GM23338 (cell line): ENCODE data around the gene CXADR. TPM values are rescaled to one million over a fixed set of nuclear protein-coding genes. Genes with fewer than 3 reads are reported as not detected.
A peak's percentile ranks its signal among the peaks of the same experiment; 100 is the strongest.

ENCODE experiments used
- ATAC-seq: fragments of 200-7000 bp; cut with Tn5 transposase; 3 replicates; pipeline ENCODE4 v1.9.1; 2020
- DNase-seq: peaks from one replicate; pipeline ENCODE4 v3.0.0-alpha.2; 2015; ENCODE audit warnings: low spot score
- H2AFZ ChIP-seq: fragments of 200-600 bp; sonication (generic); 2 replicates; pipeline ENCODE4 v1.8.0; 2016; ENCODE audit warnings: antibody characterized with exemption, mild to moderate bottlenecking, moderate library complexity
- H3F3A ChIP-seq: fragments of 200-600 bp; sonication (generic); replicated peaks from 2 replicates; pipeline ENCODE4 v1.8.0; 2017; ENCODE audit warnings: antibody characterized with exemption, mixed run types, low read depth
- H3K27ac ChIP-seq: fragments of 200-600 bp; sonication (generic); 2 replicates; pipeline ENCODE4 v1.6.1; 2016; ENCODE audit warnings: low read depth
- H3K27me3 ChIP-seq: fragments of 200-600 bp; sonication (generic); 2 replicates; pipeline ENCODE4 v1.8.0; 2016; ENCODE audit warnings: mild to moderate bottlenecking, mixed run types, moderate library complexity; ENCODE audit not compliant: insufficient read depth
- H3K36me3 ChIP-seq: fragments of 200-600 bp; sonication (generic); 2 replicates; pipeline ENCODE4 v1.8.0; 2016; ENCODE audit warnings: mild to moderate bottlenecking; ENCODE audit not compliant: insufficient read depth
- H3K4me1 ChIP-seq: fragments of 200-600 bp; sonication (generic); 2 replicates; pipeline ENCODE4 v1.8.0; 2016; ENCODE audit warnings: mild to moderate bottlenecking, moderate library complexity; ENCODE audit not compliant: insufficient read depth
- H3K4me2 ChIP-seq: fragments of 200-600 bp; sonication (generic); 2 replicates; pipeline ENCODE4 v1.7.1; 2017; ENCODE audit warnings: mixed run types
- H3K4me3 ChIP-seq: fragments of 200-600 bp; sonication (generic); 2 replicates; pipeline ENCODE4 v1.6.1; 2016; ENCODE audit warnings: mixed run types
- H3K79me2 ChIP-seq: fragments of 200-600 bp; sonication (generic); replicated peaks from 2 replicates; pipeline ENCODE4 v1.8.0; 2017; ENCODE audit warnings: mild to moderate bottlenecking; ENCODE audit not compliant: insufficient read depth
- H3K9me2 ChIP-seq: fragments of 200-600 bp; sonication (generic); 2 replicates; pipeline ENCODE4 v1.8.0; 2017; ENCODE audit not compliant: insufficient read depth
- H4K20me1 ChIP-seq: fragments of 200-600 bp; sonication (generic); replicated peaks from 2 replicates; pipeline ENCODE4 v1.8.0; 2017; ENCODE audit warnings: mild to moderate bottlenecking; ENCODE audit not compliant: insufficient read depth
- H3K27ac Mint-ChIP-seq: 2 replicates; pipeline ENCODE4 v1.8.0; 2020; ENCODE audit warnings: inconsistent platforms, mild to moderate bottlenecking, moderate library complexity, mixed read lengths
- H3K27me3 Mint-ChIP-seq: 3 replicates; pipeline ENCODE4 v1.8.0; 2022; ENCODE audit warnings: low read depth, mild to moderate bottlenecking, moderate library complexity, mixed read lengths, inconsistent platforms; ENCODE audit not compliant: insufficient read depth, poor library complexity
- H3K36me3 Mint-ChIP-seq: 3 replicates; pipeline ENCODE4 v1.8.0; 2021; ENCODE audit warnings: low read depth, mild to moderate bottlenecking, inconsistent platforms, moderate library complexity, mixed read lengths
- H3K4me1 Mint-ChIP-seq: 3 replicates; pipeline ENCODE4 v1.8.0; 2020; ENCODE audit warnings: mild to moderate bottlenecking, inconsistent platforms, mixed read lengths
- H3K4me3 Mint-ChIP-seq: 3 replicates; pipeline ENCODE4 v1.8.0; 2021; ENCODE audit warnings: moderate library complexity, mild to moderate bottlenecking, inconsistent platforms, mixed read lengths
- H3K9me3 Mint-ChIP-seq: 3 replicates; pipeline ENCODE4 v1.8.0; 2020; ENCODE audit warnings: moderate library complexity, mild to moderate bottlenecking, inconsistent platforms, mixed read lengths
- CTCF ChIP-seq, 2 experiments: fragments of 200-600 bp in 1 of 2; sonication (generic) in 1 of 2; conservative IDR thresholded peaks; 2 replicates each; pipeline versions ENCODE4 v1.5.1 to v1.6.1; 2016 to 2017; ENCODE audit warnings: antibody characterized with exemption in 2 of 2, low read depth in 2 of 2, mild to moderate bottlenecking in 2 of 2, moderate library complexity in 1 of 2
- EZH2 ChIP-seq: fragments of 200-600 bp; sonication (generic); IDR thresholded peaks from one replicate; pipeline ENCODE4 v1.8.0; 2017; ENCODE audit warnings: antibody characterized with exemption, mild to moderate bottlenecking, low read depth; ENCODE audit not compliant: unreplicated experiment
- EZH2phosphoT487 ChIP-seq: fragments of 200-600 bp; sonication (generic); IDR thresholded peaks from one replicate; pipeline ENCODE4 v1.8.1; 2018; ENCODE audit warnings: antibody characterized with exemption; ENCODE audit not compliant: unreplicated experiment
- NANOG ChIP-seq: IDR thresholded peaks from 2 replicates; pipeline ENCODE4 v1.6.1; 2016; ENCODE audit warnings: antibody characterized with exemption, borderline replicate concordance
- REST ChIP-seq: IDR thresholded peaks from one replicate; pipeline ENCODE4 v1.6.1; 2018; ENCODE audit warnings: antibody characterized with exemption; ENCODE audit not compliant: unreplicated experiment
- STAT1 ChIP-seq: IDR thresholded peaks from one replicate; pipeline ENCODE4 v1.6.1; 2016; ENCODE audit warnings: antibody characterized with exemption; ENCODE audit not compliant: unreplicated experiment
- polyA plus RNA-seq: library from polyadenylated mRNA; unstranded; fragments of >200 nt; fragmentation: Nextera tagmentation; extraction: Ambion mirVana; gene quantifications from 2 replicates; pipeline ENCODE4 v1.2.1, GENCODE V29; 2016
- total RNA-seq: library from RNA; depleted of rRNA; stranded (reverse); fragments of >200 nt; shearing (Covaris generic); gene quantifications from 2 replicates; pipeline ENCODE4 v1.2.3, GENCODE V29; 2014
- TF ChIP-seq, protein P1 (sequence below): IDR thresholded peaks from 2 replicates; pipeline ENCODE4 v1.6.1; 2016; ENCODE audit warnings: antibody characterized with exemption
- TF ChIP-seq, protein P2 (sequence below): fragments of 250-450 bp; sonication (Bioruptor Pico); IDR thresholded peaks from 2 replicates; pipeline ENCODE4 v1.5.0; 2020; ENCODE audit warnings: mild to moderate bottlenecking, moderate library complexity

The CXADR gene
- total and polyA plus RNA-seq, 2 experiments from 2014 or later = 126 to 207 TPM

- peaks cover 59% of the 10 kb centered on the region for H3K4me1 Mint-ChIP-seq
- H3K9me3 Mint-ChIP-seq = peaks cover 2% of the 10 kb centered on the region; the same call in 1 of the 3 replicates
- no peaks in the 10 kb centered on the region for H3K27me3 Mint-ChIP-seq
- no peak for TF ChIP-seq NANOG
- no peak for TF ChIP-seq EZH2
- TF ChIP-seq STAT1 = no peak
- no peak for TF ChIP-seq REST
- no peak for TF ChIP-seq EZH2phosphoT487
- TF ChIP-seq, protein P1, sequence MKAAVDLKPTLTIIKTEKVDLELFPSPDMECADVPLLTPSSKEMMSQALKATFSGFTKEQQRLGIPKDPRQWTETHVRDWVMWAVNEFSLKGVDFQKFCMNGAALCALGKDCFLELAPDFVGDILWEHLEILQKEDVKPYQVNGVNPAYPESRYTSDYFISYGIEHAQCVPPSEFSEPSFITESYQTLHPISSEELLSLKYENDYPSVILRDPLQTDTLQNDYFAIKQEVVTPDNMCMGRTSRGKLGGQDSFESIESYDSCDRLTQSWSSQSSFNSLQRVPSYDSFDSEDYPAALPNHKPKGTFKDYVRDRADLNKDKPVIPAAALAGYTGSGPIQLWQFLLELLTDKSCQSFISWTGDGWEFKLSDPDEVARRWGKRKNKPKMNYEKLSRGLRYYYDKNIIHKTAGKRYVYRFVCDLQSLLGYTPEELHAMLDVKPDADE = no peak
- TF ChIP-seq, protein P2, sequence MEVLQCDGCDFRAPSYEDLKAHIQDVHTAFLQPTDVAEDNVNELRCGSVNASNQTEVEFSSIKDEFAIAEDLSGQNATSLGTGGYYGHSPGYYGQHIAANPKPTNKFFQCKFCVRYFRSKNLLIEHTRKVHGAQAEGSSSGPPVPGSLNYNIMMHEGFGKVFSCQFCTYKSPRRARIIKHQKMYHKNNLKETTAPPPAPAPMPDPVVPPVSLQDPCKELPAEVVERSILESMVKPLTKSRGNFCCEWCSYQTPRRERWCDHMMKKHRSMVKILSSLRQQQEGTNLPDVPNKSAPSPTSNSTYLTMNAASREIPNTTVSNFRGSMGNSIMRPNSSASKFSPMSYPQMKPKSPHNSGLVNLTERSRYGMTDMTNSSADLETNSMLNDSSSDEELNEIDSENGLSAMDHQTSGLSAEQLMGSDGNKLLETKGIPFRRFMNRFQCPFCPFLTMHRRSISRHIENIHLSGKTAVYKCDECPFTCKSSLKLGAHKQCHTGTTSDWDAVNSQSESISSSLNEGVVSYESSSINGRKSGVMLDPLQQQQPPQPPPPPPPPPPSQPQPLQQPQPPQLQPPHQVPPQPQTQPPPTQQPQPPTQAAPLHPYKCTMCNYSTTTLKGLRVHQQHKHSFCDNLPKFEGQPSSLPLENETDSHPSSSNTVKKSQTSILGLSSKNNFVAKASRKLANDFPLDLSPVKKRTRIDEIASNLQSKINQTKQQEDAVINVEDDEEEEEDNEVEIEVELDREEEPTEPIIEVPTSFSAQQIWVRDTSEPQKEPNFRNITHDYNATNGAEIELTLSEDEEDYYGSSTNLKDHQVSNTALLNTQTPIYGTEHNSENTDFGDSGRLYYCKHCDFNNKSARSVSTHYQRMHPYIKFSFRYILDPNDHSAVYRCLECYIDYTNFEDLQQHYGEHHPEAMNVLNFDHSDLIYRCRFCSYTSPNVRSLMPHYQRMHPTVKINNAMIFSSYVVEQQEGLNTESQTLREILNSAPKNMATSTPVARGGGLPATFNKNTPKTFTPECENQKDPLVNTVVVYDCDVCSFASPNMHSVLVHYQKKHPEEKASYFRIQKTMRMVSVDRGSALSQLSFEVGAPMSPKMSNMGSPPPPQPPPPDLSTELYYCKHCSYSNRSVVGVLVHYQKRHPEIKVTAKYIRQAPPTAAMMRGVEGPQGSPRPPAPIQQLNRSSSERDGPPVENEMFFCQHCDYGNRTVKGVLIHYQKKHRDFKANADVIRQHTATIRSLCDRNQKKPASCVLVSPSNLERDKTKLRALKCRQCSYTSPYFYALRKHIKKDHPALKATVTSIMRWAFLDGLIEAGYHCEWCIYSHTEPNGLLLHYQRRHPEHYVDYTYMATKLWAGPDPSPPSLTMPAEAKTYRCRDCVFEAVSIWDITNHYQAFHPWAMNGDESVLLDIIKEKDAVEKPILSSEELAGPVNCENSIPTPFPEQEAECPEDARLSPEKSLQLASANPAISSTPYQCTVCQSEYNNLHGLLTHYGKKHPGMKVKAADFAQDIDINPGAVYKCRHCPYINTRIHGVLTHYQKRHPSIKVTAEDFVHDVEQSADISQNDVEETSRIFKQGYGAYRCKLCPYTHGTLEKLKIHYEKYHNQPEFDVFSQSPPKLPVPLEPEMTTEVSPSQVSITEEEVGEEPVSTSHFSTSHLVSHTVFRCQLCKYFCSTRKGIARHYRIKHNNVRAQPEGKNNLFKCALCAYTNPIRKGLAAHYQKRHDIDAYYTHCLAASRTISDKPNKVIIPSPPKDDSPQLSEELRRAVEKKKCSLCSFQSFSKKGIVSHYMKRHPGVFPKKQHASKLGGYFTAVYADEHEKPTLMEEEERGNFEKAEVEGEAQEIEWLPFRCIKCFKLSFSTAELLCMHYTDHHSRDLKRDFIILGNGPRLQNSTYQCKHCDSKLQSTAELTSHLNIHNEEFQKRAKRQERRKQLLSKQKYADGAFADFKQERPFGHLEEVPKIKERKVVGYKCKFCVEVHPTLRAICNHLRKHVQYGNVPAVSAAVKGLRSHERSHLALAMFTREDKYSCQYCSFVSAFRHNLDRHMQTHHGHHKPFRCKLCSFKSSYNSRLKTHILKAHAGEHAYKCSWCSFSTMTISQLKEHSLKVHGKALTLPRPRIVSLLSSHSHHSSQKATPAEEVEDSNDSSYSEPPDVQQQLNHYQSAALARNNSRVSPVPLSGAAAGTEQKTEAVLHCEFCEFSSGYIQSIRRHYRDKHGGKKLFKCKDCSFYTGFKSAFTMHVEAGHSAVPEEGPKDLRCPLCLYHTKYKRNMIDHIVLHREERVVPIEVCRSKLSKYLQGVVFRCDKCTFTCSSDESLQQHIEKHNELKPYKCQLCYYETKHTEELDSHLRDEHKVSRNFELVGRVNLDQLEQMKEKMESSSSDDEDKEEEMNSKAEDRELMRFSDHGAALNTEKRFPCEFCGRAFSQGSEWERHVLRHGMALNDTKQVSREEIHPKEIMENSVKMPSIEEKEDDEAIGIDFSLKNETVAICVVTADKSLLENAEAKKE = no peak
- no peak for TF ChIP-seq CTCF (conservative IDR thresholded peaks at IDR 0.05; ENCODE audit: low read depth in 2 of 2)
- Histone ChIP-seq H3K27me3 (no peaks in the 10 kb centered on the region), H3K79me2 (peaks cover 100% of the 10 kb centered on the region), H3K27ac (peak overlapping the region; percentile 61), H3K4me3 (peak overlapping the region; percentile 2), H2AFZ (no peak overlapping the region), H4K20me1 (peaks cover 40% of the 10 kb centered on the region), H3K4me1 (peaks cover 75% of the 10 kb centered on the region), H3K9me2 (no peaks in the 10 kb centered on the region), H3F3A (no peaks in the 10 kb centered on the region), H3K4me2 (peak overlapping the region; percentile 16), H3K36me3 (no peaks in the 10 kb centered on the region)
- H3K36me3 Mint-ChIP-seq = peaks cover 15% of the 10 kb centered on the region; the same call in 2 of the 3 replicates
- peak overlapping the region; percentile 81 for H3K27ac Mint-ChIP-seq
- no peak for DNase-seq
- peak overlapping the region; percentile 50 for H3K4me3 Mint-ChIP-seq
- ATAC-seq = no peak
These were observed 14.4 kb downstream of the CXADR start for GRCh38 chr21:17527240-17527639.
